Measurements from ENCODE around the gene ZNF81.
"Not testable (repeated sequence)": the region's sequence is repeated elsewhere in the genome, so short reads cannot be mapped to it uniquely, and the experiment has no call there.

The ZNF81 gene

DNA sequence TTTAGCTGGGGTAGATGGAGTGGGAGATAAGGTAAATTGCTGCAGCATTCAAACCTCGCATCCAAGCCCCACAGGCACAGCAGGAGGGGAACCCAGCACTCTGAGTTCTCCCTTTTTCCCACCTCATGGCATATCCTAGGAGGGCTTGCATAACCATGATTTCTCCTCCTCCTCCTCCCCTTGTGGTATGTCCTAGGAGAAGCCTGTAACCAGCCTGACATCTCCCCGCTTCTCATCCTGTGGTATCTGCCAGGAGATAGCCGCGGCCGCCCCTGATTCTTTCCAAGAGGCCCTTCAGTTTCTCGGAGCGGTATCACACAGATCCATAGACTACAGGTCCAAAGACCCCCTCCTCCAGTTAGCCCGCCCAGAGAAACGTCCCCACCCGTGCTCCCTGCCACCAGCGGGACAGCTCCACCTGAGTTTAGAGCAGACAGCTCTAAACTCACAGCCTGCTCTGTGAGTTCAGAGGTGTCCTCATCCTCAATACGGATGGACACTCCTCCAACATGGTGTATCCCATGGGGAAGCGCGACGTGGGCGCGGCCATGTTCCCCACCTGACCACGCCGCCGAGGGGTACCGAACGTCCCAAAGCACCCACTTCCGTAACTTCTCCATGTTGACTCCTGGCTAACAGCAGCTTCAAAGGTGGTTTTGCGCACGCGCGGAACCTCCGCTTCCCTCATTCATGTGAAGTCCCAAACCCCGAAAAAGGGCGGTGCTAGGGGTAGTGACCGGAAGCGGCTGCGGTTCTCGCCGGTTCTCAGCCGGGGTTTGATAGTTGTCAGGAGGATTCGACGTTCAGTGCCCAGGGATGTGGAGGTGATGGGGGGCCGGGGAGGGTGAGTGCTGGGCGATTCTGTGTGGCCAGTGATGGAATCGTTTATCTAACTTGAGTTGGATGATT lies at the start of gene ZNF81:
Gene ZNF81 (plus strand): TSS at position 739 of the 909 bp plus-strand sequence. CDS start 9,366 bp downstream, outside the sequence.
- DNase-seq, result peak; percentile 97

- DNase-seq, result no peak
Measured at GRCh38 chrX:47796433-47796906, 40.2 kb upstream of the ZNF81 start.

DNA sequence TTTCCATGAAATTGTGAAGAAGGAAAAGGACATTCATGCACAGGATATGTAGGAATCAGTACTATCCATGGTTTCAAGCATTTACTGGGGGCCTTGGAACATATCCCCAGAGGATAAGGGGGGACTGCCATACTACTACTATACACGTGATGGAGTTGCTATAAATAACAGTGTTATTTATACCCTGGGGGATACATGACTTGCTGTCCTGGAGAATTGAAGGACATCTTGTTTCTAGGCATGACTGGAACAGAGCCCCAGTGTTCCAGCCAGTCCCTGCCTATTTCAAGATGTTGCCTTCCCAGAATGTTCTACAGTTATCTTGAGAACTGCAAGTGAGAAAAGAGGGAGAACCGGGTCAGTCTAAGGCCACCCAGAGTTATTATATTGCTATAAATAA lies 39.6 kb upstream of the ZNF81 start:
- no peak for DNase-seq

GRCh38 chrX:47798861-47799260 lies 37.8 kb upstream of the ZNF81 start:
- DNase-seq, result no peak

DNA sequence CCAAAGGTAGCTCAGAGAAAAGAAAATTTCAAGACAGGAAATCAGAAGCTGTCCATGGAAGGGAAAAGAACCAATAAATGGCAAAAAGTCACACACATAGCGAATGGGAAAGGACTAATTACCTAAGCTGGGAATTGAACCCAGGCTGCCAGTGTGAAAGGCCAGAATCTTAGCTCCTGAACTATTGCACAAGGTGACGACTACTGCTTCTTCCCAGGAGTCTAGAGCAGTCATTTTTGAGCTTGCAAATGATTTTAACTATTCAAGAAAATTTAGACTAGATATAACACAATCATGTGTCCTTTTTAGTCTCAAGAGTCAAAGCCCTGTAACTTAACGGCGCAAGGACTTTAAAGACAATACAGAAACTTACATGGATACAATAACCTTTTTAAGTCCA lies 34.1 kb upstream of the ZNF81 start:
- DNase-seq, result no peak

DNA sequence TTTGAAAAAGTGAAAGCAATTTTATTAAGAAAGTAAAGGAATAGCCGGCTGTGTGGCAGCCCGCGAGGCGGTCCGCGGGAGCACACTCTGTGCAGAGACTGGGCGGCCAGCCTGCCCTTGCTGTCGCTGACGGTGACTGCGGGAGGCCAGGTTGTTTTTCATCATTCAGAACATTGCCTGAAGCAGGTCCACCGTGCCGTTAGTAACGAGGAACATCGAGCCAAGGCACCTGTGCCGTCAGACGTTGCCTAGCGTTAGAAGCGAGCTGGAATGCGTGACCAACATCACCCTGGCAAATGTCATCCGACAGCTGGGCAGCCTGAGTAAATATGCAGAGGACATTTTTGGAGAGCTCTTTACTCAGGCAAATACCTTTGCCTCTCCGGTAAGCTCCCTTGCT lies 33.6 kb upstream of the ZNF81 start:
- DNase-seq, result not testable (repeated sequence)

GRCh38 chrX:47804315-47804714 lies 32.4 kb upstream of the ZNF81 start:
- DNase-seq, result no peak

- not testable (repeated sequence) for DNase-seq
Measured at GRCh38 chrX:47805844-47806243, 30.9 kb upstream of the ZNF81 start.

GRCh38 chrX:47806415-47807271 lies 30.1 kb upstream of the ZNF81 start:
- not testable (repeated sequence) for DNase-seq

GRCh38 chrX:47807272-47807538 lies 29.5 kb upstream of the ZNF81 start:
- not testable (repeated sequence) for DNase-seq

- no peak for DNase-seq
Measured at GRCh38 chrX:47807548-47807947, 29.2 kb upstream of the ZNF81 start.

DNA sequence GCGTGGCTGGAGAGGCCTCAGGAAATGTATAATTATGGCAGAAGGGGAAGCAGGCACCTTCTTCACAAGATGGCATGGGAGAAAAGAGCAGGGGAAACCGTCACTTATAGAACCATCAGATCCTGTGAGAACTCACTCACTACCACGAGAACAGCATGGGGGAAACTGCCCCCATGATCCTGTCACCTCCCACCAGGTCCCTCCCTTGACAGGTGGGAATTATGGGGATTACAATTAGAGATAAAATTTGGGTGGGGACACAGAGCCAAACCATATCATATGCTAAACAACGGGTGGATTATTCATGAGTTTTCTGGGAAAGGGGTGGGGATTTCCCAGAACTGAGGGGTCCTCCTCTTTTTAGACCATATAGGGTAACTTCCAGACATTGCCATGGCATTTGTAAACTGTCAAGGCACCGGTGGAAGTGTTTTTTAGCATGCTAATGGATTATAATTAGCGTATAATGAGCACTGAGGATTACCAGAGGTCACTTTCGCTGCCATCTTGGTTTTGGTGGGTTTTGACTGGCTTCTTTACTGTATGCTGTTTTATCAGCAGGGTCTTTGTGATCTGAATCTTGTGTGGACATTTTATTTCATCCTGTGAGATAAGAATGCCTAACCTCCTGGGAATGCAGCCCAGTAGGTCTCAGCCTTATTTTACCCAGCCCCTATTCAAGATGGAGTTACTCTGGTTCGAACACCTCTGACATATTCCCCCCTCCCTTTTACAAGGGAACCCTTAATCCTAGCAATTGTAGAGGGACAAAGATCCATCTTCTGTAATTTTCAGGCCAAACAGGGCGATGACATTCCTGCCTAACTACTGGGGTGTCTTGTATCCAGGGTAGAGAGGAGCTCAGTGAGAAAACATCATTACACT lies 27.6 kb upstream of the ZNF81 start:
- no peak for DNase-seq

DNA sequence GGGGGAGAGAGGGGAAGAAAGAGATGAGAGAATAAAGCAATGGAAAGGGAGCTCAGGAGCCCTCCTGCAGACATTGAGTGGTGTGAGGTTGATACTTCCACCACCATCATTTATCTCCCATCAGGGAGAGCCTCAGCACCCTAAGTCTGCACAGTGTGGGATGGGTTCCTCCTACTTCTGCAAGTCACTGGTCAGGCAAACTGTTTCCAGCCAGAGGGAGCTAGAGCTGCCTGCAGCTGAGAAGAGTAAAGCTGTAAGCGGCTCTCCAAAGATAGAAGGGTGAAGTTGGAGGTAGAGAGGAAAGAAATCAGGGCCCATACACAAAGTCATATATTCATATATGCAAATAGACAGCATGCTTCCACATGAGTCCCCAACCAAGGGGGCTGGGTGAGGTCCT lies 21.9 kb upstream of the ZNF81 start:
- DNase-seq, result no peak

DNA sequence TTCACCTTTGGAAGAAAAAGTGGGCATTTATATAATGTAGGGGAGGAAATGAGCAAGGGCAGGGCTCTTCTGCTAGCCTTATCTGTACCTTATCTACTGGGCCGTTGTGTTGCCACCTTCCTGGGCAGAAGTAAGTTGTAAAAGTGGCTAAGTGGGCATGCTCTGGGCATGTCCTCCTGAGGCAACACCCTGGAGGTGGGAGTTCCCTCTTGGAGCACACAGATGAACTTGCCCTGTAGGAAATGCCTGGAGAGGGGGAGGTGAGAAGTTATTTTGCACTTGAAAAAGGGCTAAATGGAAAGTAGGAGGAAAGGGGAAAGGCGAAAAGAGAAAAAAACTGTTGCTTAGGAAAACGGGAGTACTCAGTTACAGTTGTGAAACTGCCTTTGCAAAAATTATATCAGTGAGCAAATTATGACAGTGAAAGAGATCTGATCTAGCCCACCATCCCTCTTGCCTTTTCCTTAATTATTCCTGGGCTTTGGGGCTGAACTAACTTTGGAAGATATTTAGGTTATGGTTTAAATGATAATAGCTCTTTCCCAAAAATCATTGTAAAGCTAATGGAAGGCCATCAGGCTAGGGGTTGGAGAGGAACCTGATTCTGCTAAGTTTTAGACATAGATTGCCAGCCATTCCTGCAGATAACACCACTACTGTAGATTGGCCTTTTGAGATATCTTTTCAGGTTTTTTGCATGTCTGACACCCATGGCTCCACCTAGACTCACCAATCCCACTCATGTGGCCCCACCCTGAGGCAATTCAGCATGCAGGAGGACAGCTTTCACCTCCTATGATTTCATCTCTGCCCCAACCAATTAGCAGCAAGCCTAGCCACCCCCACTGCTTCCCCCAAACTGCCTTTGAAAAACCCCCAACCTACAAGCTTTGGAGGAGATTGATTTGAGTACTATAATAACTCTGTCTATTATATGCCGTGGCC lies 20.5 kb upstream of the ZNF81 start:
- no peak for DNase-seq

DNA sequence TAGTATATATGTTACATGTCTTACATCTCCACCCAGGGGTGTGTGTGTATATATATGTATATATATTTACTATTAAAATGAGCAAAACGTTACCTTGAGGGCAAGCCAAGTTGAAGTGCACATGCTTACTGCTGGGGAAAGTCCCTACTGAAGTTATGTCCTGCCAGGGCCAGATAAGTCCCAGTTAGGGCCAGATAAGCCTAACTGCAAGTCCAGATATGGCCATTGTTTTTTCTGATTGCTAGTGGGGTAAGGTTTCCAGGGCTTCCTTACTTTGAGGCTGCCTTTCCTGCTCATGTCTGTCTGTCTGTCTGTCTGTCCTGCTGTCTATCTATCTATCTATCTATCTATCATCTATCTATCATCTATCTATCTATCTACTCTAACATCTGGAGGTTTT lies 19.3 kb upstream of the ZNF81 start:
- DNase-seq, result no peak

GRCh38 chrX:47817897-47818296 lies 18.8 kb upstream of the ZNF81 start:
- no peak for DNase-seq

DNA sequence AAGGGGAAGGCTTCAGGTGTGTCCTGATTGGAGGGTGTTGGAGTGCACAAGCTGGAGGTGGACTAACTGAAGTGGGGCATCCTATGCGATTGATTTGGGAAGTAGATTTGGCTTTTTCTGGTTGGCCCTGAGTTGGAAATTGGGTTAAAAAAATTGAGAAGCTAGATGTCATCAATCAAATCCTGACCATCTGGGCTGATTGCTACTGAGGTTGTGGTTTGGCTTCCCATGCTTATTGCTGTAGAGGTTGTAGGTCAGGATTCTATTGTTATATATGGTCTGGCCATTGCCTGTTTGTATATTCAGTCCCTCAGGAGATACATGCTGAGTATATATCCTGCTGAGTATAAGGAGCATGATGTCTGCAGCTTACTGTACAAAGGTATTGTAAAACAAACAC lies 7.7 kb upstream of the ZNF81 start:
- no peak for DNase-seq

DNA sequence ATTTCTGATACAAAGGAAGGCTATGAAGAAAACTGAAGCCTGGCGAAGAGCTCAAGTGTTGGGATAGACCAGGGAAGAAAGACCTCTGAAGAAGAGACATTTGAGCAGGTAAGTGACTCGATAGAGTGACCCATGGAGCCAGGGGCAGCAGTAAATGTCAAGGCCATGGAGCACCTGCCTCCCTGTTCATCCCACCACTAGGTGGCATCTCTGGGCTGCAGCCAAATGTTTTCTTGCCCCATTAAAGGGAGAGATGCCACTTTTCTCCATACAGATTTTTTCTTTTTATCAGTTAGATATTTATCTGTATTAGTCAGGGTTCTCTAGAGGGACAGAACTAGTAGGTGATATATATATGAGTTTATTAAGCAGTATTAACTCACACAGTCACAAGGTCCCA lies 4.9 kb upstream of the ZNF81 start:
- DNase-seq, result peak; percentile 36

DNA sequence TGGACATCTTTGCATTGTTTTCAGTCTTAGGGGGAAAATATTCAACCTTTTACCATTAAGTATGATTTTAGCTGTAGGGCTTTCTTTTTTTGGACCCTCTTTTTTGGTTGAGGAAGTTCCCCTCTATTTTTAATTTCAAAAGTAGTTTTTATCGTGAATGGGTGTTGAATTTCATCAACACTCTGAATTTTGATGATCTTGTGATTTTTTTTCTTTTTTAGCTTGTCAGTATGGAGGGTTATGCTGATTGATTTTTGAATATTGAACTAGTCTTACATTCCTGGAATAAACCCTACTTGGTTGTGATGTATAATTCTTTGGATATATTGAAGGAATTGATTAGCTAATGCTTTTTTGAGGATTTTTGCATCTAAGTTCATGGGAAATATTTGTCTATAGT lies 1.7 kb downstream of the ZNF81 start:
- DNase-seq, result no peak

DNA sequence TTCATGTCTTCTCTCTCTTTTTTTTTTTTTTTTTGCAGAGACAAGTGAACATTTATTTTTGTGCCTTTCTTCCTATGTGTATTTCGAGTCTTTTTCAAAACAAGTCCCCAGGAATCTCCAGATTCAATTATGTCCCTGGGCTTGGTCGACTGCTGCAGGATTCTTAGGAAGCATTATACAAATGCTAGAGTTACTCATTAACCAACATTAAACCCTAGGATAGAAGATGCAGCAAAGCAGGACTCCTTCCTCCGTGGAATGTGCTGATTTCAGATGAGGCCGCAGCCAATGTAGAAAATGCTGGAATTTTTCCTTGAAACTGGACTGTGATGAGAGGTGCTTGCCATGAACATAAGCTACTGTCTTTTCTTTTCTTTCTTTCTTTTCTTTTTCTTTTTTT lies 3.4 kb downstream of the ZNF81 start:
- no peak for DNase-seq

DNA sequence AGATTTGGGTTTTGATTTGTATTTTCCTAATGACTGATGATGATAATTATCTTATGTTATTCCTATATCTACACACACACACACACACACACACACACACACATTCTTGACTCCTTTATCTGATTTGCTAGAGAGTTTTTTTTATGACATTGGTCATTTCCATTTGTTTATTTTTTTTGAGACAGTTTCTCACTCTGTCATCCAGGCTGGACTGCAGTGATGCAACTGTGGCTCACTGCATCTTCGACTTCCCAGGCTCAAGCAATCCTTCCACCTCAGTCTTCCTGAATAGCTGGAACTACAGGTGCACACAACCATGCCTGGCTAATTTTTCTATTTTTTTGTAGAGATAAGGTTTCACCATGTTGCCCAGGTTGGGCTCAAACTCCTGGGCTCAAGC lies 6.7 kb downstream of the ZNF81 start:
- no peak for DNase-seq

GRCh38 chrX:47844117-47844516 lies 7.4 kb downstream of the ZNF81 start:
- DNase-seq, result no peak

Data from femur (tissue), 1 donor.